GM18507 (cell line): ENCODE data around the gene KIF25.

ENCODE experiments used
- DNase-seq: peaks from one replicate; pipeline ENCODE4 v3.0.0; 2011; ENCODE audit warnings: low read depth; ENCODE audit not compliant: insufficient read length; ENCODE audit errors: extremely low spot score
- FAIRE-seq: peaks from 2 replicates; lab custom pipeline; 2011; peaks lifted over from hg19 to GRCh38; lab: Jason Lieb, UNC

KIF25 gene

DNA sequence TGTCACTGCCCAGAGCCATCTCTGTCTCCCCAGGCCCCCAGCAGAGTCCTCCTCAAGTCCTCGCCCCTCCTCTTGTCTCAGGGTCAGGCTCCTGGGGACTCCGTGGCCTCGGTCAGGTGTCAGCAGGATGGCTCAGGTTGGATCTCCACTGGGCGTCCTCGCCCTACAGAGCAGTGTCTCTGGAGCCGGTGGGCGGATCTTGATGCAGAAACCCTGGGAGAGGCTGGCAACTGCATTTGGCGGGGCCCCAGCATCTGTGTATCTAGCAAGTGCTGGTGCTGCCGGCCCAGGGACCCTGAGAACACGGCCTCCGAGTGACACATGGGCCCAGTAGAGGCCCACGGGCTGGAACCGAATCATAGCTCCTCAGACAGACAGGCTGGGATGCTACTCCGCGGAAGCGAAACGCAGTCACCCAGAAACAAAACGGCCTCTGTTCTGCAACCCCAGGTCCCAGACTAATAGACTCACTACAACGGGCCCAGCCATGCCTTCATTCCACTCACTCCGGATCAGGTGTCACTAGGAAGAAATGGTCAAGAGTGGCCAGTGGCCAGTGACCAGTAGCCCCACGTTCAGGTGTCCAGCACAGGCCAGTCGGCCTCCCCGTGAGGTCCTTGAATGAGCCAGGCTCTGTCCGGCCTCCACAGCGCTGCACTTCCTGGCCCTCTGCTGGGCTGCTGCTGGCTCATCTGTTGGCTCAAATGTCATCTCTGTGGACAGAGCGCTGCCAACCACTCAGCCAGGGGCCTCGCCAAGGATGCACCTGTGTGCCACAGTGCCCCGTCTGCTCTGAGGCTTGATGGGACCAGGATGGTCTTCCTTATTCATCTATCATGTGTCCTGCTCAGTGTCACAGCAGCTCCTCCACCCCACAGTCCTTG, 94.2 kb downstream of the KIF25 start:
- FAIRE-seq, result no peak
- no peak for DNase-seq

DNA sequence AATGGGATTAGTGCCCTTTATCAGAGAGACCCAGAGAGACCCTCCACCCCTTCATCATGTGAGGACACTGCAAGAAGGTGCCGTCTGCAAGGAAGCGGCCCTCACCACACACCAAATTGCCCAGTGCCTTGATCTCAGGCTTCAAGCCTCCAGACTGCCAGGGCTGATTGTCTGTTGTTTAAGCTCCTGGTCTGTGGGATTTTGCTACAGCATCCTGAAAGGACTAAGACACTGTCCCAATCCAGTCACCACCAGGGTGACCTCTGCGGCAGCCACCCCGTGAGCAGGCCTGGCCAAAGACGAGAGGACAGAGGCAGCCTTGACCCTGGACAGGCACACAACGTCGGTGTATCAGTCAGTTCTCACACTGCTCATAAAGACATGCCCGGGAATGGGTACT, 95.1 kb downstream of the KIF25 start:
- FAIRE-seq, result no peak
- DNase-seq, result no peak

DNA sequence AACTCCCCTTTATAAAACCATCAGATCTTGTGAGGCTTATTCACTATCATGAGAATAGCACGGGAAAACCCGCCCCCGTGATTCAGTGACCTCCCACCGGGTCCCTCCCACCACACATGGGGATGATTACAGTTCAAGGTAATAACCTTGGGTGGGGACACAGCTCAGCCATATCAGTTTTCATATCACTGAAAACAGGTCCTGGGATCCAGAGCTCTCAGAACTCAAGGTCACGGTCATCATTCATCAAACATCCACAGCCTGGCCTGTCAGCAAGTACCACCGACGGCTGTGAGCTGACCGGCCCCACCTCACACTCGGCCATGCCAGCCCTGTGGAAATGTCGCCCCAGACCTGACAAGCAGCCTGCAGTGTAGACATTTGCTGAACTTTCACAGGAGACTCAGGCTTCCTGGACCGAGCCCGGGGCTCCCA, 95.6 kb downstream of the KIF25 start:
- FAIRE-seq (no peak), DNase-seq (no peak)

DNA sequence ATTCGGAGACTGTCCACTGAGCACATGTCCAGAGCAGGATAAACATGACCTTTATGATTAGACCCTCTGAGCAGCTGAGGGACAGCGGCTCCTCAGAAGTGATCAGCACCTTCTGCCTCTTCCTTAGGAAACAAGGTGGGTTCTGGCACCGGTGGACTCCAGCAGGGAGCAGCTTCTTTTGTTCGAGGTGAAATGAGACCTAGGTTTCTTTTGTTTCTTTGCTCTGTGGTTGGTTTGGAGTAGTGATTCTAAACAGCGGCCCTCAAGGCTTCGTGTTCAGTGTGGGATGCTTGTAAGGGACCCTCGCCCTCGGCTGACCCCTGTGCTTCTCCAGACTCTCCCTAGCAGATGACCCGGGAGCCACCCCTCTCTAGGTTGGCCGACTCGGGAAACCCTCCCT, 96.2 kb downstream of the KIF25 start:
- no peak for FAIRE-seq
- DNase-seq, result no peak
